Panc1 (cell line): ENCODE measurements around the gene HAND1. TPM values are rescaled to one million over a fixed set of nuclear protein-coding genes. Genes with fewer than 3 reads are reported as not detected.

Experiments used
- ATAC-seq: fragments of 200-7000 bp; cut with Tn5 transposase; 2 replicates; pipeline ENCODE4 v1.9.1; 2020; ENCODE audit warnings: mild to moderate bottlenecking, moderate library complexity
- BruUV-seq: library from RNA; stranded (reverse); fragments of 400-500 nt; replicated peaks from 2 replicates; lab custom pipeline; 2021; lab: Mats Ljungman, UMichigan
- CTCF ChIA-PET: fragments of 300-600 bp; sonication (Branson Sonifier 250); formaldehyde crosslinking; loops from one replicate; lab custom pipeline; 2022; ENCODE audit warnings: antibody characterized with exemption; lab: Charles Lee
- POLR2A ChIA-PET: fragments of 300-600 bp; sonication (Branson Sonifier 250); formaldehyde crosslinking; loops from one replicate; lab custom pipeline; 2022; ENCODE audit warnings: antibody characterized with exemption; lab: Charles Lee
- DNase-seq: peaks from one replicate; pipeline ENCODE4 v3.0.0-alpha.2; 2010; ENCODE audit warnings: low read depth, low spot score
- H3K27ac ChIP-seq: 2 replicates; pipeline ENCODE4 v1.5.1; 2011; ENCODE audit warnings: mild to moderate bottlenecking, low read length, inconsistent platforms
- H3K27me3 ChIP-seq: fragments of 200-500 bp; sonication (Bioruptor generic); 2 replicates; pipeline ENCODE4 v1.6.0; 2014; ENCODE audit warnings: low read length, inconsistent platforms; ENCODE audit not compliant: control insufficient read depth, insufficient read depth
- H3K36me3 ChIP-seq: fragments of 200-500 bp; sonication (Bioruptor generic); 2 replicates; pipeline ENCODE4 v1.5.1; 2014; ENCODE audit warnings: inconsistent platforms, mild to moderate bottlenecking, low read length, moderate library complexity; ENCODE audit not compliant: control insufficient read depth, insufficient read depth
- H3K4me1 ChIP-seq: 2 replicates; pipeline ENCODE4 v1.5.1; 2011; ENCODE audit warnings: inconsistent platforms, mild to moderate bottlenecking, low read length, moderate library complexity; ENCODE audit not compliant: control insufficient read depth, insufficient read depth
- H3K4me3 ChIP-seq, 2 experiments: 2 replicates each; pipeline ENCODE4 v1.5.1; 2011 to 2012; ENCODE audit warnings: low read depth in 2 of 2, low read length in 2 of 2, mild to moderate bottlenecking in 2 of 2, inconsistent platforms in 1 of 2, moderate library complexity in 1 of 2
- H3K9me3 ChIP-seq: fragments of 200-500 bp; sonication (Bioruptor generic); 2 replicates; pipeline ENCODE4 v1.5.1; 2014; ENCODE audit warnings: low read depth, mild to moderate bottlenecking, inconsistent platforms, low read length, moderate library complexity; ENCODE audit not compliant: control insufficient read depth, insufficient read depth
- CTCF ChIP-seq: fragments of 450-650 bp; IDR thresholded peaks from 2 replicates; pipeline ENCODE4 v1.5.1; 2017; ENCODE audit warnings: mild to moderate bottlenecking
- POLR2AphosphoS5 ChIP-seq: IDR thresholded peaks from 2 replicates; pipeline ENCODE4 v1.6.1; 2012; ENCODE audit warnings: mild to moderate bottlenecking, low read depth, low read length, moderate library complexity
- SIN3A ChIP-seq: IDR thresholded peaks from 2 replicates; pipeline ENCODE4 v1.6.1; 2012; ENCODE audit warnings: low read depth, mild to moderate bottlenecking, low read length, moderate library complexity, borderline replicate concordance; ENCODE audit not compliant: insufficient read depth
- TCF7L2 ChIP-seq: IDR thresholded peaks from 2 replicates; pipeline ENCODE4 v1.6.1; 2011; ENCODE audit warnings: mild to moderate bottlenecking, low read depth, low read length, inconsistent platforms
- in situ Hi-C: cut with HindIII; loops from 2 replicates; pipeline ENCODE4 v1.10.0; 2016; ENCODE audit warnings: low sequenced_read_pairs, low pct_unique_long_range_greater_than_20kb
- intact Hi-C: fragments of 100-400 bp; cut with micrococcal nuclease; formaldehyde crosslinking; loops from one replicate; pipeline ENCODE4 v1.10.0; 2022; ENCODE audit not compliant: unreplicated experiment
- total RNA-seq: library from RNA; stranded (reverse); gene quantifications from one replicate; pipeline ENCODE4 v1.2.1, GENCODE V29; 2021; ENCODE audit not compliant: unreplicated experiment
- TF ChIP-seq, protein P1 (sequence below), 2 experiments: IDR thresholded peaks; 2 replicates each; pipeline ENCODE4 v1.6.1; 2011 to 2012; ENCODE audit warnings: low read depth in 2 of 2, control low read depth in 1 of 2, low read length in 1 of 2, mild to moderate bottlenecking in 1 of 2, moderate library complexity in 1 of 2; ENCODE audit not compliant: insufficient read depth in 1 of 2

HAND1 gene
- total RNA-seq, 1 experiment from 2014 or later: 0.10 TPM

DNA sequence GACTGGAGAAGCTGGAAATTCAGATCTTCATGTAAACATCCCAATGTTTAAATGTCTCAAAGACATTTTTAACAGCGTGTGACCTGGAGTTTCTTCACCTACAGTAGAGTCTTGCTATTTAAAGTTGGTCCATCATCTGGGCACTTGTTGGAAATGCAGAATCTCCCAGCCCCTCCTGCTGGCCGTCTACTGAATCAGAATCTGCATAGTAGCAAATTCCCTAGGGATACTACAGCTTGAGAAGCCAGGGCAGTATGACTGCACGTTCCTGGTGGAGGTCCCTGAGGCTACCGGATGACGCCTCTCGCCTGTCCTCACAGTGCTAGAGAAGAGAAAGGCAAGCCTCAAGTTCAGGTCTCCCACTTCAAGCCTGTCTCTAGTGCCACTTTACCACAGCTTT lies 16.5 kb downstream of the HAND1 start:
- ATAC-seq: peak; percentile 74; the same call in 1 of the 2 replicates
- POLR2A ChIA-PET: no interaction called here
- Histone ChIP-seq H3K4me1 (no peaks in the 10 kb centered on the region), H3K9me3 (no peaks in the 10 kb centered on the region), H3K27me3 (no peaks in the 10 kb centered on the region), H3K27ac (no peak overlapping the region), H3K36me3 (no peaks in the 10 kb centered on the region), H3K4me3 (no peak overlapping the region)
- BruUV-seq: no TSS peak
- CTCF ChIA-PET: interaction anchor here (1.0 kb wide), 1 partner anchor 178 kb away, joined by 3 read pairs; no protein-coding TSS in a partner anchor
- TF ChIP-seq TCF7L2 (no peak), CTCF (peak; percentile 43), POLR2AphosphoS5 (no peak)
- TF ChIP-seq, protein P1, sequence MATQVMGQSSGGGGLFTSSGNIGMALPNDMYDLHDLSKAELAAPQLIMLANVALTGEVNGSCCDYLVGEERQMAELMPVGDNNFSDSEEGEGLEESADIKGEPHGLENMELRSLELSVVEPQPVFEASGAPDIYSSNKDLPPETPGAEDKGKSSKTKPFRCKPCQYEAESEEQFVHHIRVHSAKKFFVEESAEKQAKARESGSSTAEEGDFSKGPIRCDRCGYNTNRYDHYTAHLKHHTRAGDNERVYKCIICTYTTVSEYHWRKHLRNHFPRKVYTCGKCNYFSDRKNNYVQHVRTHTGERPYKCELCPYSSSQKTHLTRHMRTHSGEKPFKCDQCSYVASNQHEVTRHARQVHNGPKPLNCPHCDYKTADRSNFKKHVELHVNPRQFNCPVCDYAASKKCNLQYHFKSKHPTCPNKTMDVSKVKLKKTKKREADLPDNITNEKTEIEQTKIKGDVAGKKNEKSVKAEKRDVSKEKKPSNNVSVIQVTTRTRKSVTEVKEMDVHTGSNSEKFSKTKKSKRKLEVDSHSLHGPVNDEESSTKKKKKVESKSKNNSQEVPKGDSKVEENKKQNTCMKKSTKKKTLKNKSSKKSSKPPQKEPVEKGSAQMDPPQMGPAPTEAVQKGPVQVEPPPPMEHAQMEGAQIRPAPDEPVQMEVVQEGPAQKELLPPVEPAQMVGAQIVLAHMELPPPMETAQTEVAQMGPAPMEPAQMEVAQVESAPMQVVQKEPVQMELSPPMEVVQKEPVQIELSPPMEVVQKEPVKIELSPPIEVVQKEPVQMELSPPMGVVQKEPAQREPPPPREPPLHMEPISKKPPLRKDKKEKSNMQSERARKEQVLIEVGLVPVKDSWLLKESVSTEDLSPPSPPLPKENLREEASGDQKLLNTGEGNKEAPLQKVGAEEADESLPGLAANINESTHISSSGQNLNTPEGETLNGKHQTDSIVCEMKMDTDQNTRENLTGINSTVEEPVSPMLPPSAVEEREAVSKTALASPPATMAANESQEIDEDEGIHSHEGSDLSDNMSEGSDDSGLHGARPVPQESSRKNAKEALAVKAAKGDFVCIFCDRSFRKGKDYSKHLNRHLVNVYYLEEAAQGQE (IDR thresholded peaks at IDR 0.05; ENCODE audit: insufficient read depth in 1 of 2, low read depth in 2 of 2, low read length in 1 of 2): no peak
- in situ Hi-C loops (no loop called here), intact Hi-C loops (no loop called here)
- DNase-seq: no peak

DNA sequence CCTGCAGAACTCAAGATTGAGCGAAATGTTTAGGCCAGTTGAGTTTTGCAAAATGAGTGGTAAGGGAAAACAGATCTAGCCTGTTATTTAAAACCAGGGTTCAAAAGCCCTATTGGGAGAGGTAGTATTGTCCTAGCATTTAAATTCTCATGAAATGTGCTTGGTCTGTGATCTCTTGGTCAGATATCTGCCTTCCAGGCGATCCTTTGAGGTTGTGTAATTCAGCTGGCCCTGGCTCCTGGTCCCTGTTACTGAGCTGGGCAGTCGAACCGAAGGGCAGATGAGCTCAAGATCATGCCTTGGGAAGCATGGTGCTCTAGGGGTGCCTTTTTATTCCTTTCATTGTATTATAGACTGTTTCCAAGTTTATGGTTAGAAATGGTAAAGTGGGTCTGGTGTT lies 17.9 kb downstream of the HAND1 start:
- CTCF ChIA-PET: interaction anchor here (0.7 kb wide), 1 partner anchor 40 kb away, joined by 3 read pairs; no protein-coding TSS in a partner anchor
- intact Hi-C loops (no loop called here), in situ Hi-C loops (no loop called here)
- Histone ChIP-seq H3K27me3 (no peaks in the 10 kb centered on the region), H3K4me3 (no peak overlapping the region), H3K27ac (no peak overlapping the region), H3K9me3 (no peaks in the 10 kb centered on the region), H3K36me3 (peaks cover 2% of the 10 kb centered on the region; the same call in 1 of the 2 replicates), H3K4me1 (no peaks in the 10 kb centered on the region)
- POLR2A ChIA-PET: interaction anchor here (0.6 kb wide), 1 partner anchor 12 kb away, joined by 5 read pairs; no protein-coding TSS in a partner anchor
- no TSS peak for BruUV-seq
- DNase-seq: no peak
- no peak for ATAC-seq
- TF ChIP-seq POLR2AphosphoS5 (no peak), SIN3A (no peak), CTCF (no peak), TCF7L2 (no peak)
- TF ChIP-seq, protein P1 (IDR thresholded peaks at IDR 0.05; ENCODE audit: insufficient read depth in 1 of 2, low read depth in 2 of 2, low read length in 1 of 2): no peak
